Measurements from ENCODE around the gene NANS.
"Not testable (repeated sequence)": the region's sequence is repeated elsewhere in the genome, so short reads cannot be mapped to it uniquely, and the experiment has no call there.

The NANS gene

DNA sequence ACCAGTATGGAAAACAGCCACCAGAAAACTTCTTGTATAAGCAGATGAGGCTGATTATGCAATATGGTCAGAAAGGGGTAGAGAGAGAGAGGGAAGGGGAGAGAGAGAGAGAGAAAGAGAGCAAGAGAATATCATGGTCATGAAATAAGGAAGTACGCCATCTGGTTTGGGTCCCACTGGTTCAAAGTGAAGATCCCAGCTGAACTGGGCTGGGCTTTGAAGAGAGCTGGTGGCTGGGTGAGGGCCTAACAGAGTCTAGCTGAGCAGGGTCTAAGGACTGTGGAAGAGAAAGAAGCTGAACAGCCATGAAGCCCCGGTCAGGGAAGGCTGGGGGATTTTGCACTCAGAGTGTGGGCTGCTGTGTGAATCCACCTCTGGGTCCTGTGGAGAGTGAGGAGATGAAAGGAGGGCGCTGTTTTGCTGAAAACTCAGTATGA lies 47.9 kb downstream of the NANS start:
- DNase-seq: no peak

DNA sequence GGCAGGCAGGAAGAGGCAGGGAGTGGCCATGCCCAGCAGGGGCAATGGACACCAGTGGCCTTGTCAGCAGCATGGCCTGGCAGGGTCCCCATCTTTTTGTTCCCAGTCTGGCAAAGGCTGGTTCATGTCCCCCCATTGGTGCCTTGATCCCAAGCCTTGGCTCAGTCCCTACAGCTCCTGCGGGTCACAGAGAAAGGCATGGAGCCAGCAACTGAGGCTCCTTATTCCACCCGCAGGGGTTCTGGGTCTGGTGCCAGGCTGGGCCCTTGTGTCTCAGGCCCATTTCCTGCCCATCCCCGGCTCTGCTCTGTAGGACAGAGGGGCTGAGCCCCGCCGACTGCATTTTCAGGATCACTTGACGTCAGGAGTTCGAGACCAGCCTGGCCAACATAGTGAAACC lies 48.5 kb downstream of the NANS start:
- no peak for DNase-seq

DNA sequence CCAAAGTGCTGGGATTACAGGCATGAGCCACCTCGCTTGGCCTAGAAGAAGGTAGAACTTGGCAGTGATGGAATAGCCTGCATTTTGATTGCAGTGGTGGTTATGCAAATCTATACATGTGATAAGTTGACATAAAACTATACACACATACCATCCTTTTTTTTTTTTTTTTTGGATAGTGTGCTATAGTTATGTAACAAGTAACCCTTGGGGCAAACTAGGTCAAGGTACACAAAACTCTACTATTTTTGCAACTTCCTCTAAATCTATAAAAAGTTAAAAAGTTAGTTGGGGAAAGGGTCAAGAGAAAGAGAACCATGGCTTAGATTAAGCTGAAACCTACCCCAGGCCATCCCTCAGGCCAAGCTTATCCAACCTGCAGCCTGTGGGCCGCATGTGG lies 51.4 kb downstream of the NANS start:
- DNase-seq: no peak

DNA sequence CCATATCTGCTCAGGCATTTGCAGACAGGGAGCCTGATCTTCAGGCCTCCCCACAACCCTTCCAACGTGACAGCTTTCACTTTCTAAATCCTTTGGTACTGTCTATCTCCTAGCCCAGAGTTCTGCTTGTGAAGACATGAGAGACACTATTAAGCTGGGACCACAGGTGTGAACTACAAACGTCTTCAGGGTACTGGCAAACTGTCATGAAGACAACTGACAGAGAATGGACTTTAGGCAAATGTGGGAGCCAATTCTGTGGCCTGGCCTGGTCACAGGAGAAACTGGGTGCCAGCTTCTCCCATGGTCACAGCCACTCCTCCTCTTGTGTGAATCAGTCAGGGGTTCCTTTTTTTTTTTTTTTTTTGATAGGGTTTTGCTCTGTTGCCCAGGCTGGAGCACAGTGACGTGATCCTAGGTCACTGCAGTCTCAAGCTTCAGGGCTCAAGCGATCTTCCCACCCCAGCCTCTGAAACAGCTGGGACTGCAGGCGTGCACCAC lies 52.0 kb downstream of the NANS start:
- no peak for DNase-seq

DNA sequence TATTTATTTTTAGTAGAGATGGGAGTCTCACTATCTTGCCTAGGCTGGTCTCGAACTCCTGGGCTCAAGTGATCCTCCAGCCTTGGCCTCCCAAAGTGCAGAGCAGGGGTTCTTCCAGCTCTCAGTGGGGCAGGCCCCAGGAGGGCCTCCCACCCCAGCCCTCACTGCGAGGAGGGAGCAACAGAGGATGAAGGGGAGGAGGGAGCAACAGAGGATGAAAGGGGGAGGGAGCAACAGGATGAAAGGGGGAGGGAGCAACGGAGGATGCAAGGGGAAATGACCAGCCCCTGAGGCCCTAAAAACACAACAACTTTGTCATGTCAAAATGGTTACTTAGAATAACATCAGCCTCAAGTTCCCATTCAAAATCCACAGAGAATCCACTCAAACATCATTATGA lies 52.5 kb downstream of the NANS start:
- no peak for DNase-seq

DNA sequence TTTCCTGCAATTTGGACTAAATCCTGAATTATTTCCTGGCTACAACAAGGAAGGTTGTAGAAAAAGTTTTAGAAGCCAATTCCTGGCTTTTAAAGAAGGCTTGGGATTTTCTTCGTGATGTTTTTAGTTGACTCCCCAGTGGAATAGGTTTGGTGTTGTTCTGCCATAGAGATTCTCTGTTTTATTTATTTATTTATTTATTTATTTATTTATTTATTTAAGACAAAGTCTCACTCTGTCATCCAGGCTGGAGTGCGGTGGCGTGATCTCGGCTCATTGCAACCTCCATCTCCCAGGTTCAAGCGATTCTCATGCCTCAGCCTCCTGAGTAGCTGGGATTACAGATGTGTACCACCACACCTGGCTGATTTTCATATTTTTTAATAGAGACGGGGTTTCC lies 60.6 kb downstream of the NANS start:
- not testable (repeated sequence) for DNase-seq

DNA sequence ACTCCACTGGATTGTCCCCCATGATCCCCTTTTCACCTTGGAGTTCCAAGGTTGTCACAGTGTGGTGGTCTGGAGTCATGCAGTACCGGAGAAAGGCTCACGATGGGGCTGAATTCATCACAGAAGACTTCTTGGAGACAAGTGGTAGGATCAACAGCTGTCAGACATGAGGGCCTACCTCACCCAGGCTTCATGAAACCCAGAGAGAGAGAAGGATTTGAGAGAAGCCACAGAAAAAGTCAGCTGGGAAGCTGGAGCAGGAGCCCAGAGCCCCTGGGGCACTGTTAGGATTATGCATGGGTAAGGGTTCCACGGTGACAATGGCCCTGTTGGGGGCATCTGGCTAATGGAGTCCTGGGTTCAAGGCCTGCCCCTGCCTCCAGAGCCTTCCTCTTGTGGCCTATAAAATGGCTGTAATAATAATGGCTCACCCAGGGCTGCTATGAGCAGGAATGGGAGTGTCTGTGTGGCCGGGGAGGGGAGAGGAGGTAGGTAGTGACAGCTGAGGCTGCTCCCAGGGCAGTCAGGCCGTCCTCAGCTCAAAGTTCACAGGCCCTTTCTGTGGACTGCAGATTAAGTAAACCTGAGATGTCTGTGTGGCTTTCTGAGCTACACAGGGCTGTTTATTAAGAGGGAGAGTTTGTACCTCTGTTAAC lies 61.6 kb downstream of the NANS start:
- DNase-seq: no peak

DNA sequence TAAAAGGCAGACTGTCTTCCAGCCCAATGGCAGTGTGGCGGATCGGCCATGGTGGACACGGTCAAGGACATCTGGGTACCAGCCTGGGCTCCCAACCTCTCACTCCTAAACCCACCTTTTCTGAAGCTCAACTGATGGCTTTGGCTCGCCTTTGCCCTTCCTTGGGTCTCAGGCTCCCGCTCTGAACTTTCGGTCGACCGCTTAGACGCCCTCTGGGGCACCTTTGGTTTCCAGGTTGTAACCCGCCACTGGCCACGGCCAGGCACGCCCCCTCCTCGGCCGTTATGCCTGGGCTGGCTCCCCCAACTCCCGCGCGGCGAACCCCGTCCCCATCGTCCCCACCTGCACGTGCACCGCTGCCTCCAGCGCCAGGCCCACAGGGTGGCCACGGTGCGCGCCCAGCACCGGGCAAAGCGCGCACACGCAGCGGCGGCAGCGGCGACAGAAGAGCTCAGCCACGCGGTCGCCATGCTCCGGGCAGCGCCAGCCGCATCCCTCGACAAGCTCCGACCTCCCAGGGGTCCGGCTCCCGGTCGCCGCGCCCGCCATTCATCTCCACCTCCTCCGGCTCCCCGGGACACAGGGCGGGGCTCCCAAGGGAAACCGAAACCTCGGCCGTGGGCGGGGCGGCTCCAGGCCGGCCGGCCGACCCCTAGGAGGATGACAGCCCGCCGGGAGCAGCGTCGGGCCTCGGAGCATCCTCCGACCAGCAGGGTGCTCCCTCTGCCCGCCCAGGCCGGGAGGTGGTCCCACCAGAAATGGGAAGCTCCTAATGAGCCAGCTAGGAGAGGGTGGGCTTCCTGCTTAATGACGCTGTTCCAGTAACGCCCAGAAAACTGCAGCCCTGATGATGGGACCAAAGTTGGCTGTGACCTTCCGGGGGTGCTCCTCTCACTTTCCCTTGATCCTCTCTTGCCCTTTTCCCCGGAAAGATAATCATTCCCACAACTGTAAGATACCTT lies 62.4 kb downstream of the NANS start, which contains the start of gene TRIM14:
Gene TRIM14, minus strand, starts transcription at position 583 of the 962 bp plus-strand sequence. Its CDS starts 34 bp downstream, at position 549.
- no peak for DNase-seq

DNA sequence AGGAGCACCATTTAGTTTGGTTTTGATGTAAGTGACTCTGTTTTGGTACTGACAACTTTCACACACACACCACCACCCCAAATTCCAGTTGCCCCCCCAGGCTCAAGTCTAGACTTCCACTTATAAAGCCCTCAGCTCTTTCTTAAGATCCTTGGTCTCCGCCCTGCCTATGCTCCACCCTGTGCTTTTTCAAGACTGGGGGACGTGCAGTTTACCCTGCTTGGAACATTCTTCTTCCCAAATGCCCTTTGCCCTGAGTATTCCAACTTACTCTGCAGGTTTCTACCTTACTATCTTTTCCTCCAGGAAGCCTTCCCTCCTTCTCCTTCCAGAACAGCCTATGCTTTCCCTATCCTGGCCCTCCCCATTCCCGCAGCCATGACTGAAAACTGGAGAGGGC lies 63.9 kb downstream of the NANS start:
- DNase-seq: no peak

DNA sequence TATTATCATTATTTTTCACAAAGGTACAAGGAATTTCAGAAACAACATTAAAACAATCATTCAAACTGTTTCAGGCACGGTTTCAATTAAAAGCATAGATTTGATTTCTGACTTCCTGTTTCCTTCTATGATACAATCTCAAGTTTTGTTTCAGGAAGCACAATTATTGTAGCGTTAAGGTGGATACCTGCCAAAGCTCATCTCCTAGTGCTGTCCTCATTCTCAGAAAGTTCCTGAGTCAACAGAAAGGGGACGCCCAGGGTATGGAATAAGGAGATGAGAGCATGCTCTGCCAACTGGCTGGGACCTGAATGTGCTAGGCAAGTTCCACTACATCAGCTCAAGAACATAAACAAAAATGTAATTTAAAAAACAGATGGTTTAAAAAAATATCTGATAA lies 64.5 kb downstream of the NANS start:
- no peak for DNase-seq

DNA sequence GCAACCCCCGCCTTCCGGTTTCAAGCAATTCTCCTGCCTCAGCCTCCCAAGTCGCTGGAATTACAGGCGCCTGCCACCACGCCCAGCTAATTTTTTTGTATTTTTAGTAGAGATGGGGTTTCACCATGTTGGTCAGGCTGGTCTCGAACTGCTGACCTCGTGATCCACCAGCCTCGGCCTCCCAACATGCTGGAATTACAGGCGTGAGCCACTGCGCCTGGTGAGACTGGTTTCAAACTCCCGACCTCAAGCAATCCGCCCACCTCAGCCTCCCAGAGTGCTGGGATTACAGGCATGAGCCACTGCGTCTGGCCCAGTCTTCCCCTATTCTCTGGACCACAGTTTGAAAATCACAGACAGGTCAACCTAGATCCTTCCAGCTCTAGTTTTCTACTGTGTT lies 67.6 kb downstream of the NANS start:
- not testable (repeated sequence) for DNase-seq

DNA sequence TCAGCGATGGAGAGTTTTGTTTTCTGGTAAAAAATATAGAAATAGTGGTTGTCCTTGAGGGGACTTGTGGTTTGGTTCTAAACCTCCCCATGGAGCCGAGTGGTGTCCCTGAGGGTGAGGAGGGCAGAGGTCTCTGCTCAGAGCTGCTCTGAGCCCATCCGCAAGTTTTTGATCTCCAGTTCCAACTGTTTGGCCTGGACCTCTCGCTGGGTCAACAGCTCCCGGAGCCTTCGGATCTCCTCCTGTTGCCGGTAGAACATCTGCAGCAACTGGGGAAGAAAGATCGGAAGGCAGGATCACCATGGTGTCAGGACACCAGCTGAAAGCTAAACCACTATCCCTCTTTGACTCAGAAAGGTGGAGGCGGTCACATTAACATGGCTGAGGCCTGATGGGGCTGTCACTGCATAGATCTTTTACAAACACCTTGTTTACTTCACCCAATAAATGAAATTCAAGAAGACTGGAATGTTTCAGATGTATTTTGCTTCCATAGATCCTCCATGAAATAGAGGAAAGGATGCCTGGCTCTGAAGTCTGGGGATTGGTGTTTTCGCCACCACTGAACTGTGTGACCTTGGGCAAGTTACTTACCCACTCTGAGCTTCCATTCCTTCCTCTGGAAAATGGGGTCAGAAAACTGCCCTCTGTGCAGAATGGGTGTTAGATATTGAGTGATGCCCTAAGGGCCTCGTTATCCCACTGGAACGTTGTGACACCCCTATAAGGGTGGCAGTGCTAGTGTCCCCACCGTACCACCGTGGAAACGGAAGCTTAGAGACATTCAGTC lies 68.3 kb downstream of the NANS start:
- no peak for DNase-seq

DNA sequence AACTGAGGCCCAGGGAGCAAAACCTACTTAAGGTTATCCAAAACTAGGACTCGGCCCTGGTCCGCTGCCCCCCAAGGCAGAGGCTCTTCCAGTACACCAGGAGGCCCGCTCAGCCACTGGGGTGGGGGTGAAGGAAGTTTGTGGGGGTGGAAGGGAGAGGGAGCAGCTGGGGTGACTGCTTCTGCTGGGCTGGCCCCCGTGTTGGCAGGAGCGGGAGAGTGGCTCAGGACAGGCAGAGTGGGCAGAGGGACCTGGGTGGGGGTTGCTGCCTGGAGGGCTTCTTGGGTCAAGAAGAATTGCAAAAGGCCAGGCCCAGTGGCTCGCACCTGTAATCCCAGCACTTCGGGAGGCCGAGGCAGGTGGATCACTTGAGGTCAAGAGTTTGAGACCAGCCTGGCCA lies 70.7 kb downstream of the NANS start:
- no peak for DNase-seq

DNA sequence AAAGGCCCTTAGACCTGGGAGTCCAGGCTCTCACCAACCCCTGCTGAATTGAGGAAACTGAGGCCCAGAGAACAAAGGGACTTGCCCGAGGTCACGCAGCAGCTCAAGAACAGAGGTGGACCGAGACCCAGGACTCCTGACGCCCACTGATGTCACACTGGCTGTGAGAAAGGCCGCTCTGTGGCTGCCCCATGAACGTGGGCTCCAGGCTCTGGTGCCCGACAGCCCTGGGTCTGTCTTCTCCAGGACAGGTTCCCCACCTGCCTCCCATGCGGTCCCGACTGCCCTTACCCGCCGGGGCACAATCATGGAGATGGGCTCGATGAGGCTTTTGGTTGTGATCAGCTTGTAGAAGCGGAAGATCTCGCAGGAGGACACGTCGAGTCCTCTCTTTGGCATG lies 71.8 kb downstream of the NANS start:
- no peak for DNase-seq

DNA sequence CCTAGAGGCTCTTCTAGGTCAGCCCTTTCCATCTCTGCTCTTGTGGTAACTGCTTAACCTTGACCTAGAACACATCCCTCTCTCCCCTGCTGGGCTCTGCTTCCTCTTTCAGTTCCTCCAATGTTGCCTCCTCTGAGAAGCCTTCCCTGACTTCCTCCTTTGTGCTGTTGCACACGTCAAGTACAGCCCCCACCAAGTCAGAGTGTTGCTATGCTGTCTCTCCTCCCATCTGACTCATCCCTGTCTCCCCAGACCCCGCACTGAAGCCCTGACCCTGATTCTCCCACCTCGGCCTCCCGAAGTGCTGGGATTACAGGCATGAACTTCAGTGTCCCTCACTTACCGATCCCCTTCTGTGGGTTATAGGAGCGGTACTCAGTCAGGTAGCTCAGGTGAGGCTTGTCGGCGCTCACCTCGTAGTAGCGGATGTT lies 72.9 kb downstream of the NANS start:
- DNase-seq: no peak

DNA sequence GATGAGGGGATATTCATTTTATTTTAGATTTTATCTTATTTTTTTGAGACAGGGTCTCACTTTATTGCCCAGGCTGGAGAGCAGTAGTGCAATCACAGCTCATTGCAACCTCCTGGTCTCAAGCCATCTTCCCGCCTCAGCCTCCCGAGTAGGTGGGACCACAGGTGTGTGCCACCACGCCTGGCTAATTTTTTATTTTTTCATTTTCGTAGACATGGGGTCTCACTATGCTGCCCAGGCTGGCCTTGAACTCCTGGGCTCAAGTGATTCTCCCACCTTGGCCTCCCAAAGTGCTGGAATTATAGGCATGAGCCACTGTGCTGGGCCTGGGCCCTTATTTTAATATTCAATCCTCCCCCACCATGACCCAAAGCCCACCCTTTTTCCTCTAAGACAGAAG lies 73.5 kb downstream of the NANS start:
- DNase-seq: not testable (repeated sequence)

DNA sequence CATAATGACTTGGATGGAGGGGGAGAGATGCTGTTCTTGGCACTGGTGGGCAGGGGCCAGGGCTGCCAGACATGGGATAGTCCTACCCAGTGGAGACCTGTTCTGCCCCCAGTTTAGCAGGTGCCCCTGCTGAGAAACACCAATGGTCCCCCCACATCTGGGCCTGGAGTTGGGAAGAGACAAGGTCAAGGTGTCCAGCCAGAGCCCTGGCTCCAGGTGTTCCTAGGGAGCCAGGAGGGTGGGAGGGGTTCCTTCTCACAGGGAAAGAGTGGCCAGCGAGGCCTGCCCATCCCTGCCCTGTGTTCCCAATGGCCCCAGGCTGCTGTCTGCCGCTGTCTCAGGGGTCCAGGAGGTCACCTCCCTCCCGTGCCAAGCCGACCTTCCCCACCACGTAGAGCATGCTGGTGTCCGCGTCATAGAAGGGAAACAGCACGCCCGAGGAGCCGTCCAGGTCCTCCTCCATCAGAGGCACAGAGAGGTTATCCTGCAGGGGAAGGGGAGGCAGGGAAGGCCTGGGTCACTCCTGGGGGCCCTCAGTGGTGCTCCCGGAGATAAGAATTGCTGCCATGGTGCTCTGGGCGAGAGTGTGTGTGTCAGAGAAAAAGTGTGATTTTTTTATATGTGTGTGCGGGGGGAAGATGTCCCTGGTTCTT lies 74.2 kb downstream of the NANS start:
- DNase-seq: no peak

DNA sequence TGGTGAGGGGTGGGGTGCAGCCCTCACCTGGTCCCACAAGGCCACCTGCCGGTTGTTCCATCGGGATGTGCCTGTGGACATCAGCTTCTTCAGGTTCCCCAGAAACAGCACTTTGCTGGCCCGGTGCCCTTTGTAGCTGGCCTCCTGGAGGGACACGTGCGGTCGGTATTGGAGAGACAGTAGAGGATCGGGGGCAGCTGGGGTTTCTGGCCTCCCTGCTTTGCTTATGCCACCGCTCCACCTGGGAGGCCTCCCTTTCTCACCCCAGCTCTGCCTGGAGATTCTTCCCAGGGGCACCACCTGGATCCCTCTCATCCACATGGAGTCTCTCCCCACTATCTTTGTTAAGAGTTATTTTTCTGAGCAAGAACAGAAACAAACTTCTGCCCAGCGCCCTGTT lies 75.6 kb downstream of the NANS start:
- peak; percentile 15 for DNase-seq

Measured in NCI-H1092 (cell line).